ENCODE measurements around the gene GRB7.

Gene GRB7

GRCh38 chr17:39727556-39727955 is 10.2 kb upstream of the GRB7 start:
- peaks cover 25% of the 10 kb centered on the region for H3K36me3 ChIP-seq (ENCODE audit: control insufficient read depth, insufficient read depth, low read length)
- H3K9ac ChIP-seq (ENCODE audit: low read length): no peak overlapping the region
- no peak overlapping the region for H3K4me3 ChIP-seq (ENCODE audit: low read length)
- no peak overlapping the region for H3K27ac ChIP-seq (ENCODE audit: low read depth, low read length)
- no peaks in the 10 kb centered on the region for H3K27me3 ChIP-seq (ENCODE audit: control insufficient read depth, insufficient read depth, low read length)
- peaks cover 5% of the 10 kb centered on the region for H3K4me1 ChIP-seq (ENCODE audit: control insufficient read depth, insufficient read depth, low read length)

GRCh38 chr17:39729280-39729851 is 8.4 kb upstream of the GRB7 start:
- Histone ChIP-seq H3K4me3 (ENCODE audit: low read length) (peak overlapping the region; percentile 83), H3K4me1 (ENCODE audit: control insufficient read depth, insufficient read depth, low read length) (peaks cover 5% of the 10 kb centered on the region), H3K9ac (ENCODE audit: low read length) (peak overlapping the region; percentile 81), H3K36me3 (ENCODE audit: control insufficient read depth, insufficient read depth, low read length) (peaks cover 22% of the 10 kb centered on the region), H3K27me3 (ENCODE audit: control insufficient read depth, insufficient read depth, low read length) (no peaks in the 10 kb centered on the region), H3K27ac (ENCODE audit: low read depth, low read length) (no peak overlapping the region)

GRCh38 chr17:39730095-39730921 is 7.4 kb upstream of the GRB7 start, which contains the start of gene MIEN1:
TSS of gene MIEN1 (minus strand) at chr17:39730532. CDS start at chr17:39730495, 37 bp downstream.
- Histone ChIP-seq H3K9ac (ENCODE audit: low read length) (peak within 1 kb of the TSS; percentile 81), H3K27ac (ENCODE audit: low read depth, low read length) (peak within 1 kb of the TSS; percentile 84), H3K36me3 (ENCODE audit: control insufficient read depth, insufficient read depth, low read length) (peaks cover 13% of the 10 kb centered on the region), H3K27me3 (ENCODE audit: control insufficient read depth, insufficient read depth, low read length) (no peaks in the 10 kb centered on the region), H3K4me3 (ENCODE audit: low read length) (peak within 1 kb of the TSS; percentile 83), H3K4me1 (ENCODE audit: control insufficient read depth, insufficient read depth, low read length) (peaks cover 5% of the 10 kb centered on the region)

- H3K4me3 ChIP-seq (ENCODE audit: low read length): no peak overlapping the region
- H3K27me3 ChIP-seq (ENCODE audit: control insufficient read depth, insufficient read depth, low read length): peaks cover 3% of the 10 kb centered on the region
- H3K36me3 ChIP-seq (ENCODE audit: control insufficient read depth, insufficient read depth, low read length): peaks cover under 1% of the 10 kb centered on the region
- peaks cover 5% of the 10 kb centered on the region for H3K4me1 ChIP-seq (ENCODE audit: control insufficient read depth, insufficient read depth, low read length)
- no peak overlapping the region for H3K27ac ChIP-seq (ENCODE audit: low read depth, low read length)
- H3K9ac ChIP-seq (ENCODE audit: low read length): no peak overlapping the region
Measured at GRCh38 chr17:39732586-39732985, 5.2 kb upstream of the GRB7 start.

GRCh38 chr17:39735882-39736281 is 1.9 kb upstream of the GRB7 start:
- H3K36me3 ChIP-seq (ENCODE audit: control insufficient read depth, insufficient read depth, low read length): no peaks in the 10 kb centered on the region
- no peaks in the 10 kb centered on the region for H3K4me1 ChIP-seq (ENCODE audit: control insufficient read depth, insufficient read depth, low read length)
- no peak overlapping the region for H3K4me3 ChIP-seq (ENCODE audit: low read length)
- no peak overlapping the region for H3K27ac ChIP-seq (ENCODE audit: low read depth, low read length)
- peaks cover 14% of the 10 kb centered on the region for H3K27me3 ChIP-seq (ENCODE audit: control insufficient read depth, insufficient read depth, low read length)
- no peak overlapping the region for H3K9ac ChIP-seq (ENCODE audit: low read length)

- no peak overlapping the region for H3K27ac ChIP-seq (ENCODE audit: low read depth, low read length)
Measured at GRCh38 chr17:39736319-39737165, 1.2 kb upstream of the GRB7 start.

GRCh38 chr17:39737206-39737759 is 455 bp upstream of the GRB7 start:
- Histone ChIP-seq H3K27ac (ENCODE audit: low read depth, low read length) (no peak overlapping the region), H3K9ac (ENCODE audit: low read length) (no peak overlapping the region), H3K4me3 (ENCODE audit: low read length) (no peak overlapping the region)

More at GRCh38 chr17:39736319-39737165, 1.2 kb upstream of the GRB7 start:
- Histone ChIP-seq H3K27me3 (ENCODE audit: control insufficient read depth, insufficient read depth, low read length) (peaks cover 21% of the 10 kb centered on the region), H3K4me3 (ENCODE audit: low read length) (no peak overlapping the region), H3K36me3 (ENCODE audit: control insufficient read depth, insufficient read depth, low read length) (no peaks in the 10 kb centered on the region), H3K9ac (ENCODE audit: low read length) (no peak overlapping the region), H3K4me1 (ENCODE audit: control insufficient read depth, insufficient read depth, low read length) (no peaks in the 10 kb centered on the region)

GRCh38 chr17:39738568-39738901 is 797 bp downstream of the GRB7 start:
- peaks cover 21% of the 10 kb centered on the region for H3K27me3 ChIP-seq (ENCODE audit: control insufficient read depth, insufficient read depth, low read length)
- no peaks in the 10 kb centered on the region for H3K4me1 ChIP-seq (ENCODE audit: control insufficient read depth, insufficient read depth, low read length)

More at GRCh38 chr17:39737206-39737759, 455 bp upstream of the GRB7 start:
- no peaks in the 10 kb centered on the region for H3K36me3 ChIP-seq (ENCODE audit: control insufficient read depth, insufficient read depth, low read length)
- no peaks in the 10 kb centered on the region for H3K4me1 ChIP-seq (ENCODE audit: control insufficient read depth, insufficient read depth, low read length)
- peaks cover 21% of the 10 kb centered on the region for H3K27me3 ChIP-seq (ENCODE audit: control insufficient read depth, insufficient read depth, low read length)

GRCh38 chr17:39738983-39739884 is 1.5 kb downstream of the GRB7 start:
- Histone ChIP-seq H3K27ac (ENCODE audit: low read depth, low read length) (no peak overlapping the region), H3K4me1 (ENCODE audit: control insufficient read depth, insufficient read depth, low read length) (no peaks in the 10 kb centered on the region), H3K9ac (ENCODE audit: low read length) (no peak overlapping the region), H3K27me3 (ENCODE audit: control insufficient read depth, insufficient read depth, low read length) (peaks cover 21% of the 10 kb centered on the region), H3K36me3 (ENCODE audit: control insufficient read depth, insufficient read depth, low read length) (peaks cover 2% of the 10 kb centered on the region), H3K4me3 (ENCODE audit: low read length) (peak overlapping the region; percentile 68)

More at GRCh38 chr17:39738568-39738901, 797 bp downstream of the GRB7 start:
- Histone ChIP-seq H3K4me3 (ENCODE audit: low read length) (peak overlapping the region; percentile 68), H3K9ac (ENCODE audit: low read length) (no peak overlapping the region), H3K27ac (ENCODE audit: low read depth, low read length) (no peak overlapping the region), H3K36me3 (ENCODE audit: control insufficient read depth, insufficient read depth, low read length) (peaks cover 2% of the 10 kb centered on the region)

GRCh38 chr17:39739885-39740356 is 2.2 kb downstream of the GRB7 start:
- Histone ChIP-seq H3K9ac (ENCODE audit: low read length) (peak overlapping the region; percentile 39), H3K4me3 (ENCODE audit: low read length) (peak overlapping the region; percentile 46), H3K4me1 (ENCODE audit: control insufficient read depth, insufficient read depth, low read length) (no peaks in the 10 kb centered on the region), H3K27ac (ENCODE audit: low read depth, low read length) (no peak overlapping the region), H3K27me3 (ENCODE audit: control insufficient read depth, insufficient read depth, low read length) (peaks cover 21% of the 10 kb centered on the region), H3K36me3 (ENCODE audit: control insufficient read depth, insufficient read depth, low read length) (peaks cover 2% of the 10 kb centered on the region)

GRCh38 chr17:39740357-39741111 is 2.8 kb downstream of the GRB7 start:
- Histone ChIP-seq H3K4me3 (ENCODE audit: low read length) (peak overlapping the region; percentile 30), H3K9ac (ENCODE audit: low read length) (peak overlapping the region; percentile 39), H3K27ac (ENCODE audit: low read depth, low read length) (no peak overlapping the region), H3K4me1 (ENCODE audit: control insufficient read depth, insufficient read depth, low read length) (no peaks in the 10 kb centered on the region), H3K36me3 (ENCODE audit: control insufficient read depth, insufficient read depth, low read length) (peaks cover 2% of the 10 kb centered on the region), H3K27me3 (ENCODE audit: control insufficient read depth, insufficient read depth, low read length) (peaks cover 21% of the 10 kb centered on the region)

Measured in rectal smooth muscle tissue (tissue), 1 donor.